ENCODE results near the gene ARMC9.

ARMC9 gene

GRCh38 chr2:231187736-231188505 is 10.5 kb upstream of the ARMC9 start:
- TF ChIP-seq, protein P1, sequence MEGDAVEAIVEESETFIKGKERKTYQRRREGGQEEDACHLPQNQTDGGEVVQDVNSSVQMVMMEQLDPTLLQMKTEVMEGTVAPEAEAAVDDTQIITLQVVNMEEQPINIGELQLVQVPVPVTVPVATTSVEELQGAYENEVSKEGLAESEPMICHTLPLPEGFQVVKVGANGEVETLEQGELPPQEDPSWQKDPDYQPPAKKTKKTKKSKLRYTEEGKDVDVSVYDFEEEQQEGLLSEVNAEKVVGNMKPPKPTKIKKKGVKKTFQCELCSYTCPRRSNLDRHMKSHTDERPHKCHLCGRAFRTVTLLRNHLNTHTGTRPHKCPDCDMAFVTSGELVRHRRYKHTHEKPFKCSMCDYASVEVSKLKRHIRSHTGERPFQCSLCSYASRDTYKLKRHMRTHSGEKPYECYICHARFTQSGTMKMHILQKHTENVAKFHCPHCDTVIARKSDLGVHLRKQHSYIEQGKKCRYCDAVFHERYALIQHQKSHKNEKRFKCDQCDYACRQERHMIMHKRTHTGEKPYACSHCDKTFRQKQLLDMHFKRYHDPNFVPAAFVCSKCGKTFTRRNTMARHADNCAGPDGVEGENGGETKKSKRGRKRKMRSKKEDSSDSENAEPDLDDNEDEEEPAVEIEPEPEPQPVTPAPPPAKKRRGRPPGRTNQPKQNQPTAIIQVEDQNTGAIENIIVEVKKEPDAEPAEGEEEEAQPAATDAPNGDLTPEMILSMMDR (IDR thresholded peaks at IDR 0.05; ENCODE audit: control insufficient read depth, insufficient read depth, low read depth, low read length, missing control alignments): no peak
- no peak overlapping the region for H3K4me3 ChIP-seq (ENCODE audit: control insufficient read depth, low read depth, low read length)
- peak; percentile 53 for DNase-seq (ENCODE audit: low read depth)

DNA sequence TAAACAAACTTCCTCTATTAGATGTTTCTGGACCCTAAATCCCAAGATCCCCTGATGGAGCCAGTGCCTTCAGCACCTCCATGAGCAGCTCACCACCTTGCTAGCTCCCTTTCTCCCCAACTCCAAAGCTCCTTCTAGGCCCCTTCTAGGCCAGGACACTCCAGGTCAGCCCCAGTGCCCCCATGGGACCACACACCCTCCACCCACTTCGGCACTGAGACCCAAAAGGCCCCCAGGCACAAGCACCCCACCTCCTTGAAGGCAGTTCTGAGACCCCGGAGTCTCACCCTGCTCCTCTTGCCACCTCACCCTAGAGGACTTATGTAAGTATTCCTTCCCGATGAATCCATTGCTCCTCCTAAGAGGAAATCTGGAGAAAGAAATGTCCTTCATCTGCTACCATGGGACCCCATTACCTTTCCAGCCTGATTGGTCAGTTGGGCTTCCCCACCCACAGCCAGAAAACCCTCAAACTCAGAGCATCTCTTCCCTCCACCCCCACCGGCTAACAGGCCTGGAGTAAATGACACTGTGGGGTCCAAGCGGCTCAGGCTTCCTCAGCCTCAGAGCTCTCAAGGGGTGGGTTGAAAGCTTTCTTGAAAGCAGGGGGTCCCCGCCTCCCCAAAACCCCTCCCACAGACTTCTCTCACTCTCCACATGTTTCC is 9.8 kb upstream of the ARMC9 start:
- DNase-seq (ENCODE audit: low read depth): no peak
- TF ChIP-seq, protein P1 (IDR thresholded peaks at IDR 0.05; ENCODE audit: control insufficient read depth, insufficient read depth, low read depth, low read length, missing control alignments): no peak
- H3K4me3 ChIP-seq (ENCODE audit: control insufficient read depth, low read depth, low read length): no peak overlapping the region

DNA sequence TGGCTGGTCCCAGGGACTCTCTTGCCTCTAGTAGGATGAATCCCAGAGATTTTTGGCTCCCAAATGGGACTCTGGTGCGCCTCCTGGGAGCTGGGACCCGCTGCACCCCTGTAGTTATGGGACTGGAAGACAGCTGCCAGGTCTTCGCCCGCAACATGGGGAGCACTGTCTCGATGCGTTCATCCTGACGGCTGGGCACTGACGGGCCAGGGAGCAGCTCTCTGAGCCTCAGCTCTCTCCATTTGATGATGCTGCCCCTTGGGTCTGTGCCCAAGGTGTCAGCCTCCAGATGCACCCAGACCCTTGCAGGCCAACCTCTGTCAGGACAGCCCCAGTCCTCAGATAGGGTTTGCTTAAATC is 9.3 kb upstream of the ARMC9 start:
- H3K4me3 ChIP-seq (ENCODE audit: control insufficient read depth, low read depth, low read length): no peak overlapping the region
- TF ChIP-seq, protein P1 (IDR thresholded peaks at IDR 0.05; ENCODE audit: control insufficient read depth, insufficient read depth, low read depth, low read length, missing control alignments): no peak
- DNase-seq (ENCODE audit: low read depth): no peak

DNA sequence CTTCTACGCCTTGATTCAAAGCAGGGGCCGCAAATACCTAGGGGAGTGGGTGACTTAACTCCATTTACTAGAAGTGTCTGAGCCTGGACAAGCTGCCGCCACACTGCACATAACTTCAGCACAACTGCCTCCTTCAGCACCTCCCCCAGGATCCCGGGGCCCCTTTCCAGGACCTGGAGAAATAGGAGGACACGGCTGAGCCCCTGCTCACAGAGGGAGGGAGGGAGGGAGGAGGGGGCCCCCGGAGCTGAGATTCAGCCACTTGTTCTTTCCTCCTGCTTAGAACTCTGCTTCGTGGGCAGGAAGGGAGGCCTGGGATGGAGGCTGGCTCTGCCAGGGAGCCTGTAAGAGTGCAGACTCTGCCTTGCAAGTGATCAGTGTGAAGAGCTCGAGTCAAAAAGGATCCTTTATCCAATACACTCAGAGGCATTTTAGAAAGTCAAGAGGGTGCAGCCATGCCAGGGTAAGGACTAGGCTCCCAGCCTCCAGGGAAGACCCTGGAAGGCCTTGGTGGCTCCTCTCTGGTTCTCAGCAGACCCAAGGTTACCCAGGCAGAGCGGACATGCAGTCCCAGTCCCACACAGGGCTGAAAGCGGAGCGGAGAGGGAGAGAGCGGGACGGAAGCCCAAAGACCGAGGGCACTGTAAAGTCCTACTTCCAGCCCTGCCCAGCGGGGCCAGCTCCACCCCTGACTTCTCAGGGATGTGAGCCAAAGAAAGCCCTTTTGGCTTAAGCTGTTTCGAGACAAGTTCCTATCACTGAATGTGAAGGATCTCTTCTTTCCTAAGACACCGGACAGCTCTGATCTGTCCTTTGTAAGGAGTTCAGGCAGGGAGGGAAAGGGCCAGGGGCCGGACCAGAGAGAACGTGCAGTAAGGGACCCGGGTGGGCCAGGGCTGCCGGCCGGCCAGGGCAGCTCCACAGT is 8.6 kb upstream of the ARMC9 start:
- no peak for DNase-seq (ENCODE audit: low read depth)
- no peak overlapping the region for H3K4me3 ChIP-seq (ENCODE audit: control insufficient read depth, low read depth, low read length)
- TF ChIP-seq, protein P1 (IDR thresholded peaks at IDR 0.05; ENCODE audit: control insufficient read depth, insufficient read depth, low read depth, low read length, missing control alignments): no peak

GRCh38 chr2:231190531-231191197 is 7.8 kb upstream of the ARMC9 start:
- TF ChIP-seq, protein P1 (IDR thresholded peaks at IDR 0.05; ENCODE audit: control insufficient read depth, insufficient read depth, low read depth, low read length, missing control alignments): no peak
- no peak for DNase-seq (ENCODE audit: low read depth)
- H3K4me3 ChIP-seq (ENCODE audit: control insufficient read depth, low read depth, low read length): no peak overlapping the region
